HG02610 (cell line): ENCODE measurements around the gene ATXN7L1.
"Not testable (repeated sequence)": the region's sequence is repeated elsewhere in the genome, so short reads cannot be mapped to it uniquely, and the experiment has no call there.

Experiments
- ATAC-seq: cut with Tn5 transposase; IDR thresholded peaks from one replicate; pipeline ENCODE4 v1.9.1; 2021; ENCODE audit warnings: mild to moderate bottlenecking, moderate library complexity; ENCODE audit not compliant: unreplicated experiment

The ATXN7L1 gene

DNA sequence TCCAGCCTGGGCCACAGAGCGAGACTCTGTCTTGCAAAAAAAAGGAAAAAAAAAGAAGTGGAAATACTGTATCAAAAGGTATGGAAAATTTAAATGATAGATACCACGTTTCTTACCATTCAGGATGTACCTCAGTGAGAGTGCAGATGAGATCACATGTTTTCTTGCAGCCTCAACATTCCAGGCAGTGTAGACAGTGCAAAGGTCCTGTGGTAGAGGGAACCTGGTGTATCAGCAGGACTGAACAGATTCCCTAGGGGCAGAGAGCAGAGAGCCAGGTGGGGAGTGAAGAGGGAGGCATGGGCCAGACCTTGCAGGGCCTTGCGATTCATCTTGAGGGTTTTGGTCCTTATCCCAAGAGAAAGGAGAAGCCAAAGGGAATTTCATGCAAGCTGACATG, 17.7 kb upstream of the ATXN7L1 start:
- ATAC-seq, result no peak

DNA sequence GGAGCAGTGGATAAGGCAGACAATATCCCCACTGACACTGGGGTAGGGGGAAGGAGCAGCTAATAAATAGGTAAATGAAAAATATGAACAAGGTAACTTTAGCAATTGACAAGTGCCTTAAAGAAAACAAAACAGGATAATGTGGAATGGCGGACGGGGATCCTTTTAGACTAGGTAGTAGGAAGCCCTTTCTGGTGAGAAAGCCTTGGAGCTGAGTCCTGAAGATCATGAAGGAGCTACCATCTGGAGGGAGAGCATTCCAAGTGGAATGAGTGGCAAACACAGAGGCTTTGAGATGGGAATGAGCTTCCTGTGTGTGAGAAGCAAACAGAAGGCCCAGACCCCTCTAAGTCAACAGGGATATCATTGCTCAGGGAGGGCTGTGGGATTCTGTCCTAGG, 16.0 kb upstream of the ATXN7L1 start:
- no peak for ATAC-seq

DNA sequence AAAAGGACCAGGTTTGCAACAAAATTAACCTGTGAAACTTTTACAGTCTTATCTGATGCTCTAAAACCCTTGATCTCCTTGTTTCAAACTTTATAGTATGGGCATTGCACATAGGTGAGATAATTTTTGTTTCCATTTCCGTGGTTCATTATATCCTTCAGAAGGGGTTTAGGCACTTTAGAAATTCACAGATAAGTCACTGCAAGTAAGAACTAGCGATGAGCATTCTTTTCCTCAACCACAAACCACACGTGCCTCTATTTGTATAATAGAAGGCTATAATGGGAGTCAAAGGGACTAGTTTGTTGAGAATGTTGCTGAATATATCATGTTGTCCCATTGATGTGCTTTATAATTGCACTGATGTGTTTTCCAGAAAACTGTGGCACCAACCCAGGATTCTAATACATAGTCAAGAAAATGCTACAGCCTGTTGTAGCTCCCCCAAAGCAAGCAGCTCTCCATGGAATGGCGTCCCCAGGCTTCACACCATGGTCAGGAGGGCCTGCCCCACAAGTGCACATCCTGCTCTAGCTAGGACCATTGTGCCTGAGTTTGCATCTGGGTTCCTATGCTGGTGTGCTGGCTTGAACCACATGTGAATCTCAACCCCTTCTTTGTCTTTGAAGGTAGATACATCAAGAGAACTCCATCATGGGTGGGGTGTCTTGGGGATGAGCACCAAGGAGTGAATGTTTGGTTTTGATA, 14.0 kb upstream of the ATXN7L1 start:
- ATAC-seq, result no peak

DNA sequence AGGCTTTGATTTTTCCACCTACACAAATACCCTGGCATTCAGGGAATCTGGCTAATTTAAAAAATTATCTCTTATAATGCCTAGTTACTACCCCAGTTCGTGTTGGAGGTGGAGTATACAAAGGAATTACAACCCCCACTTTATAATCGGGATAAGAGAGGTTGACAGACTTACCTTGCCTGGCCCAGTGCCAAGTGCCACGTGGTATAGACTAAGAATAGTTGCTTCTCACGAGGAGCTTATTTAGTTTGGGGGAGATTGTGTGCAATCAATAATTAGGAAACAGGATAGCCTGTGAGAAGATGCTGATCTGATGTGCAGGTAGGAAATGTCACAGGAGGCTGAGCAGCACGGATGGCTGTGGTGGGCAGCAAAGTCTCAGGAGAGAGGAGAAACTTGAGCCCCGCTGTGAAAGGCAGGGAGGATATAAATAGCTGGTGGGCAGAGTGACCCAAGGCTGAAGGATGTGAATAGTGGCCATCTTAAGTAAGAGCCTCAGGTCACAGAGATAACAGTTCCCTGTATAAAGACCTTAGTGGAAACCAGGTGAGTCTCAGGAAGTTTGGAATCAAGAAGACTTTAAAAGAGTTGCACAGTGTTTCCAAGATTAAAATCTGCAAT, 11.3 kb upstream of the ATXN7L1 start:
- ATAC-seq, result no peak

DNA sequence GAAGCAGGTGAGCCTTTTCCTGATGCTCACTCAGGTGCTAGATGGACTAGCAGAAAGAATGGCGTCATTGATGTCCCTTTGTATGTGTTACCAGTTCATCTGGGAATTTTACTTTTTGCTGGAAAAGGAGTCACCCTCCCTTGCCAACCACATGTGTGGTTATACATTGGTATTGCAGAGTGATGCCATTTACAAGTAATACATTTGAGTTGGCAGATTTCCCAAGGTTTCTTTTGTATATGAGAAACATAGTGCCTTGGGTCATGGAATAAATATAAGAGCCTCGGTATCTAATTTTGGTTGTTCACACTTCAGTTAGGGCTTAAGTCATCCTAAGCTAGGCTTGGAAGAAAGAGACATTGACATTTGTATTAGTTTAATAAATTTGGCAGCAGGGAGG, 10.4 kb upstream of the ATXN7L1 start:
- no peak for ATAC-seq

DNA sequence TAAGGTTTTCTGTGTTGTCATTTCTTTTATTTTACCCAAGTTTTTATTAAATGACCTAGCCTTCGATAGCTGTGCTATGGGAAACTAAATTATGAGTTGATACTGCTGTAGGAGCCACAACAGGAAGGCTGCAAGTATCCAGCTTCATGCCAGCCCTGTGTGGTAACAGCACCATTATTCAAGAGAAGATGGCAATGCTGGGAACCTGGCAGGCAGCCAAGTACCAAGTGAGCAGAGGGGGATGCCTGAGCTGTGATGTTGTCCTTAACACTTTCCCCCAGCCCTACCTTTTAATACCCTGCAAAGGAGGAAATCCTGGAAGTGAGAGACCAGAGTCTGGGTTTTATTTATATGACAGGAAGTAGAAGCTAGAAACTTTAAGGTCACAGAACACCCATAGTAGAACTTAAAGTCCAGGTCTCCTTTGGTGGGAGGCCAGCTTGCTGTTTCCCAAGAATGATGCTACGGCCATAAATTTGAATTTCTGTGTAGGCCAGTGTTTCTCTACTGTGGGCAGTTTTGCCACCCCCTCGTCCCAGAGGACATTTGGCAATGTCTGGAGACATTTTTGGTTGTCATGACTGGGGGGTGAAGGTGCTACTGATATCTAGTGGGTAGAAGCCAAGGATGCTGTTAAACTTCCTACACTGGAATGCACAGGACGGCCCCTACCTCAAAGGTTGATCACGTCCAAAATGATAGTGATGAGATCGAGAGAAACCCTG, 9.2 kb upstream of the ATXN7L1 start:
- ATAC-seq, result no peak

DNA sequence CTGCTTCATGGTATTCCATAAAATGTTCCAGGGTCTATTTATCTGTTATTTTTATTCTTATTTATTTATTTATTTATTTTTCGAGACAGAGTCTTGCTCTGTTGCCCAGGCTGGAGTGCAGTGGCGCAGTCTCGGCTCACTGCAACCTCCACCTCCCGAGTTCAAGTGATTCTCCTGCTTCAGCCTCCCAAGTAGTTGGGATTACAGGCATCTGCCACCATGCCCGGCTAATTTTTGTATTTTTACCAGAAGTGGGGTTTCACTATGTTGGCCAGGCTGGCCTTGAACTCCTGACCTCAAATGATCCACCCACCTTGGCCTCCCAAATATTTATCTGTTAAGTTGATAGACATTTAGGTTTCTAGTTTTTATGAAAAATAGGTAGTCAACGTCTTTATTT, 6.8 kb upstream of the ATXN7L1 start:
- ATAC-seq, result not testable (repeated sequence)

DNA sequence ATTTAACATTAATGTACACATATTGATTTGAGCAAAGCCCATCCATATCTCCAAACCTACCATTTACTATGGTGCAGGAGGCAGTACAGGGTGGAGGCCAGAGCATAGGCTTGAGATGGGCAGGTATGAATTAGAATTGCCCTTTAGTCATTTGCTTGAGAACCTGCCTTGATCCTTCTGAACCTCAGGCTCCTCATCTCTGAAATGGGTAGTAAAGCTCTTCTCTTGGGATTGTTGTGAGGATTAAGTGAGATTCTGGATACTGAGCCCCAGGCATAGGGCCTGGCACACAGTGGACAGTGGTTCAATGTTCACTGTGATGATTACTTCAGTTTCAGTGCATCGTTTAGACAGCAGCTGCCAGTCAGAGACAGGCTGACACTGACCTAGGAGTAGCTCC, 5.0 kb upstream of the ATXN7L1 start:
- ATAC-seq, result no peak

DNA sequence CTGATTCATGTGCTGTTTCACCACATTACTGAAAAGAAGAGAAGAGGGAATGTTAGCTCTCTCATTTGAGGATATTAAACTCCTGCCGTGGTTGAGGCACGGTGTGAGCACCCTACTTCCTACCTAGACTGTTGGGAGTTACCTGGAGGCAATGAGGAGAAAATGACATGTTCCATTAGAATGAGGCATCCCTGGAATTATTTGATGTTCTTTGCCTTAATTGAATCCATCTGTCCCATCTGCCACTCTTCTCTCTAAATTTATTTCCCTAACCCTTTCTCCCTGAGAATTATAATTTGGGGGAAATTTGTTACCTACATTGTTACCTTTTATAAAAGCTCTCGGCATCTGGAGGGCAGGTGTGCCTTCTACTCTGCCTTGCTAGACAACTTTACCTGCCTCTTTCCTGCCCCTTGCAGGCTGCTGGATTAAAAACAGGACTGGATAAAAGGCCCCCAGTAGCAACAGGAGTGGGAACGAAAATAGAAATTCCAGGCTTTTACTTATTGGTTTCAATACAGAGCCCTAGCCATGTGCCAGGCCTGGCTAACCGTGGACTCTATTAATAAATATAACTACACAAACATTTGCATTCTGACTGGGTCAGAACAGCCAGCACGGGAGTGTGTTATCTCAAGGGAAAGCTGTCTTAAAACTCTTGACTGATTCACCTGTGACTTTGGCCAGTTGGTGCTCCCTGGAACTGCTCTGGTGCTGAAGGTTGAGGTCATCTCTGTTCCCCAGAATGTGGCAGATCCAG, 4.4 kb upstream of the ATXN7L1 start:
- no peak for ATAC-seq

DNA sequence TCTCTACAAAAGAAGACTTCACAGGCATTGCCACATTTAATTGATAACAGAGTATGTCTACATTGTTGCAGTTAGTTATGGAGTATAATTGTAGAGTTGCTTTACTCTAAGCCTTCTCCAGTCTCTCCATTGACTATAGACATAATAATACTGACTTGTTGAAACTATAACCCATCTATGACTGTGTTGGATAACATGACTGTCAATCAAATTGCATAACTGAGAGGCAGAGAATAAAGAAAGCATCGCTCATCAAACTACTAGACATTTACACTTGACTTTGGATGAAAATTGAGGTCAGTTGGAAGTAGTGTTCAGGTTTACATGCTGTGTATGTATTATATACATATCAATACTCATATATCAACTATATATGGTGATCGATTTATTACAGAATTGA, 3.4 kb upstream of the ATXN7L1 start:
- no peak for ATAC-seq

DNA sequence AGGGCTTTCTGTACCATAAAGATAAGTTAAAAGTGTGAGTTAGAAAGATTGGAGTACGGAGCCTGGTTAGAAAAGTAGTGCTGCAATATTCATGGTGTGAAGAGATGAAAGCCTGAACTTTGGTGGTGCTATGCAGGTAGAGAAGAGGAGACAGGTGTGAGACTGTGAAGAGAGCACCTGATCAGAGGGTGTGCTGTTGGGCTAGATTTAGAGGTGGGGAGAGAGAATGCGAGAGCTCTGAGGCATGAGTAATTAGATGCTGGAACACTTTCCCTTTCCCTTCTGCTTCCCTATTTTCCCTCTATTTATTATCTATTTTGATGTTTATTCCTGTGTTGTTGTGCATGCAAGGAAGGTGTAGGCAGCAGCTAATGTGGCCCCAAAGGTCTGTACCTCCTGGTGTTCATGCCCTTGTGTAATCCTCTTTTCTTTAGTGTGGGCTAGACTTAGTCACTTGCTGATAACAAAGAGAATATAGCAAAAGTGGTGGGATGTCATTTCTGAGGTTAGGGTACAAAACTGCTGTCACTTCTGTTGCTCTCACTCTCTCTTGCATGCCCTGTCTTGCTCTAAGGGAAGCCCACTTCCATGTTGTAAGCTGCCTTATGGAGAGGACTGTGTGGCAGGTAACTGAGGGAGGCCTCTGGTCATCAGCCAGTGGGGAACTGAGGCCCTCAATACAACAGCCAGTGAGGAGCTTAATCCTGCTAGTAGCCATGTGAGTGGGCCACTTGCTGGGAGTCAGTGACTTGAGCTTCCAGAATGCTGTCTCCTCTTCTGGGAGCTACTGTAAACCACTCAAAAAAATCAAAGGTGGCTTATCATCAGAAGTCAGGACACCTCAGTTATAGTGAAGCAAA, 2.6 kb upstream of the ATXN7L1 start:
- no peak for ATAC-seq

DNA sequence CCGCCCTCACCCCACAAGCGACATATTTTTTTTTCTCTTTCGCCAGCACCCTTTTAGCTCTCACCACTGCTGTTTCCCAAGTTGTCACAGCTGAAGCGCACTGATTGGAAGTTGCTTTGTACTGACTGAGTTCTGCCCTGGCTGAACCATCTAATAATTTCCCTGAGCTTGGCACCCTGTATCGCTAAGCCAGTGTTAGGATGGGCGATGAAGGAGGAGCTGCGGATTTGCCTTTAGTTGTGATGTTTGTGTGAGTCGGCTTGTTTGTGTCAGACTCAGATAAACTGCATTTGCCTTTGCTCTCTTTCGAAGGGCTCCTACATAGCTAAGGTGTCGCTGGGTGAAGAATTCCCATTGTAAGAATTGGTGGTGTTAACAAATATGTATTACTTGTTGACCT, 1.3 kb upstream of the ATXN7L1 start:
- ATAC-seq, result no peak

DNA sequence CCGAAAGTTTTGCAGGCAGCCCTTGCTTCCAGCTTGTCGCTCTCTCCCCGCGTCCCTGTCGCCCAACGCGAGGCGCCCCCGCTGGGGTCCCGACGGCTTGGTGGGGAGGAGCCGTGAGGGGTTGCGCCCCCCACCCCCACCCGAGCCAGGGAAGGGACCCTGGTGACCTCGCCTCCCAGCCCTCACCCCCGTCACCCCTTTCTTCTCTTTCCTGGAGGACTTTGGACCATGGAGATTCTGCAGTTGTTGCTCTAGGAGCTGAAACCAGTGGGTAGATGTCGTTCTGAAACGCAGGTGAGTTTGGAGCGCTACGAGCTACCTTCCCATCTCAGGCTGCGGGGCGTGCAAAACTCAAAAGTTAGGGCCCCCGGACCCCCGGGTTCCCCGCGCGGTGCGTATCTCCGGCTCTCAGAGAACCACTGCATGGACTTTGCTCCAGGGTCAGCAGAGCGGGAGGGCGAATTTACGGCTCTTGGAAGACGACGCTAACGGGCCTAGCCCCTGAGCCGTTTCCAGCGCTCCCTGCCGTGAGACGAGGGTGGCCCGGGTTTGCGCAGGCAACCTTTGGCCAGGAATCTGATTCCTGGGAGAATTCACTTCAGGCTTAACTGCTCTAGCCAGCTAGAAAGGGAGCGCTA, 684 bp upstream of the ATXN7L1 start:
- ATAC-seq, result no peak

DNA sequence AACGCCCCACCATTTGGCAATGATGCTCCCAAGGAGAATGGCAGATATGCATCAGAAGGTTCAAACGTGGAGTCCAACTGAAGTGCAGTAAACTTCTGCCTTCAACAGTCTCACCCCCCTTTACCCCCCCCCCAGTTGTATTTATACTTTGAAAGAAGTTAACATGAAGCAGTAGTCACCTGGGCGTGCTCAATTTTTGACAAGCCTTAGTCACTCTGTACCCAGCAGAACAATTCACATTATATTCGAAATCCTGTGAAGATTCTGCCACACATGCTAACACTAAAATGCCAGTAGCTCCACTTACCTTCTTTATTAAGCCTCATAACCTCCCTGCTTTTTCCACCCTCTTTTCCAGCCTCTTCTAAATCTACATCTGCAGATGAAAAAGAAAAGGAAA, 894 bp downstream of the ATXN7L1 start:
- ATAC-seq, result no peak

DNA sequence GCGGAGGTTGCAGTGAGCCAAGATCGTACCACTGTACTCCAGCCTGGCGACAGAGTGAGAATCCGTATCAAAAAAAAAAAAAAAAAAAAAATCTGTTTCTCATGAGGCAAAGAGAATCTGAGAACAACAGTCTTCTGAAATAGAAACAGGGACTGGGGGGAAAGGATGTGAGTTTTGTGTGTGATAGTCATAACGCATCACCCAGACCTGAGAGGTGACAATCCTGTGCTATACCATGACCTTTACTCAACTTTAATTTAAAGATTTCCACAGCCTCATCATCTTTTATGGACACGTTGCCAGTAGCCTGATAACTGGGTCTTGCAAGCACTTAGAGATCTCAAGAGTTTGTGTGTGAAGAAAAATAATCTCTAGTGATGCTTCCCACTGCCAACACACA, 2.3 kb downstream of the ATXN7L1 start:
- no peak for ATAC-seq

DNA sequence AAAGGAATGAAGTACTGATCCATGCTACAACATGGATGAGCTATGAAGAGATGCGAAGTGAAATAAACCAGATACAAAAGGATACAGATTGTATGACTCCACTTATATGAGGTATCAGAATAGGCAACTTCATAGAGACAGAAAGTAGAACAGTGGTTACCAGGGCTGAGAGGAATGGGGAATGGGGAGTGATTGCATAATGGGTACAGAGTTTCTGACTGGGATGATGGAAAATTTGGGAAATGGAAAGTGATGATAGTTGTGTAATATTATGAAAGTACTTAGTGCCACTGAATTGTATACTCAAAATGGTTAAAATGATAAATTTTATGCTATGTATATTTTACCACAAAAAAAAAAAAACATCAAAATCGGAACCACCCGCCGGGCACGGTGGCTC, 3.9 kb downstream of the ATXN7L1 start:
- no peak for ATAC-seq

DNA sequence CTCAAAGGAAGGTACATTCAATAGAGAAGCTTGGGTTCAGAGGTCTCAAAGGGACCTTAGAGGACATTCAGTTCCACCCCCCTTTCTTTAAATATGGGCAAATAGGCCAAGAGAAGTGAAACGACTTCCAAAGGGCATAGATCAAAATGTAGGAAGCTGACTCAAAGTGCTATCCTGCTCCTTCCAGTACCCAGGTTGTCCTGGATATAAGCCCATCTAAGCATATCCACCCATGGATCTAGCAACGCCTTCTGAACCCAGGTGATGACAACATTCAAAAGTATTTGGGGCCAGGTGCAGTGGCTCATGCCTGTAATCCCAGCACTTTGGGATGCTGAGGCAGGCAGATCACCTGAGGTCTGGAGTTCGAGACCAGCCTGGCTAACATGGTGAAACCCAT, 5.3 kb downstream of the ATXN7L1 start:
- no peak for ATAC-seq

DNA sequence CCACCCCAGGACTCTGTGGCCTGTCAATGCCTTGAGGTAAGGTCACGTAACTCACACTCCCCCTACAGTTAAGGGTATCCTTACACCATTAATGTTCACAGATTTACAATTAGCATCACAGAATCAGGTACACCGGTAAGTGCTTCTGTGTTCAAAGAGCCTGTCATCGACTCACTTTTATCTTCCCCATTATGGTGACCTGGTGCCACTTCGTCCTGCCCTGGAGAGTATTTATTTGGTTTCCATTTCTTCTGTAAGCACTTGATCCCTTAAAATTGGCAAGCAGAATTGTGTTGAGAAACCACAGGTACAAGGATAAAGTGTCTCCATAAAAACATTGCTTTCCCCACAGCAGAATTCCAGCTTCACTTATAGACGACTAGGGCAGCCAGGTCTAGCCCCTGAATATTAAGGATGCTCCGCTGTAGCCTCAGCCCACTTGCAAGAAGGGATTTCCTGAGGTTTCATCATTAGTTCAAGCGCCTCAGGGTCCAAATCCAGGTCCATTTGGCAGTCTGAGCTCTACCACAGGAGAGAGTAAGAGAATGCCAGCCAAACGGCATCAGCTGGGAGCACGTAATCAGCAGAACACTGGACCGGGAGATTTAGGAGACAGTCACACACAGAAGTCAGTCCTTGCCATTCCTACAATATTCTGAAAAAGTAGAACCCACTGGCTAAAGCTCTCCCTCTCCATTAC, 10.1 kb downstream of the ATXN7L1 start:
- no peak for ATAC-seq

DNA sequence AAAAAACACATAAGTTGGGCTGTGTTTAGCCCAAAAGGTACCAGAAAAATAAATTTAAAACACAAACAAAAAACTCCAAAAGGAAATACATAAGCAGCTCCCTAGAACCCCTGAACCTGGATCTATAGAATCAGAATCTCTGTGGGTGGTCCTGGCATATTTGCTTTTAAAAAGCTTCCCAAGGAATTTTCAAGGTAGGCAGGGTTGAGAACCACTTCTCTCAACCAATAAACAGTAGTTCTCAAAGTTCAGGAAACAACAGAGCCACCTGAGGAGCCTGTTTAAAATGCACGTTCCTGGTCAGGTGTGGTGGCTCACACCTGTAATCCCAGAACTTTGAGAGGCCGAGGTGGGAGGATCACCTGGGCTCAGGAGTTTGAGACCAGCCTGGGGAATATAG, 12.5 kb downstream of the ATXN7L1 start:
- ATAC-seq, result no peak

DNA sequence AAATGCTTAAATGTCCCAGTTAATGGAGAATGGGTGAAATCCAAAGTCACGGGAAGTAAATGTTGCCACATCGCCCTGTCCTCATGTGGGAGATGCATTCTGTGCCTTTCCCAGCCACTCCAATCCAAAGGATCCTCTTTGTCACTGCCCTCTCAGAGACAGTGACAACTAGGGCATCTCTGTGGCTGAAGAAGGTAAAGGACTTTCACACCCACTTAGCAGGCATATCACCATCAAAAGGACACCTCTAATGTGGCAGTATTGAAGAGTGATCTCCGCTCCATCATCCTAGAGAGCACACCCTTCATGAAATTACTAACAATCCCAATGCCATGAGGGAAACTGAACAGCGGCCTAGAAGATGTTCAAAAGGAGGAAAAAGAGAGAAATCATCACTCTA, 13.6 kb downstream of the ATXN7L1 start:
- ATAC-seq, result no peak
